Left ventricle myocardium inferior (tissue), 1 donor: ENCODE measurements around the gene ACP1. TPM values are rescaled to one million over a fixed set of nuclear protein-coding genes. Genes with fewer than 3 reads are reported as not detected.

Source experiments
- DNase-seq: peaks from one replicate; pipeline ENCODE4 v3.0.0-alpha.2; 2020
- H3K27ac ChIP-seq: fragments of 200-600 bp; replicated peaks from 2 replicates; pipeline ENCODE4 v1.8.0; 2021
- H3K27me3 ChIP-seq: fragments of 200-600 bp; 2 replicates; pipeline ENCODE4 v1.8.0; 2021; ENCODE audit warnings: low read depth
- H3K36me3 ChIP-seq: fragments of 200-600 bp; 2 replicates; pipeline ENCODE4 v1.8.0; 2021
- H3K4me1 ChIP-seq: fragments of 200-600 bp; 2 replicates; pipeline ENCODE4 v1.8.0; 2021
- H3K4me3 ChIP-seq: fragments of 200-600 bp; 2 replicates; pipeline ENCODE4 v1.8.0; 2021; ENCODE audit warnings: mild to moderate bottlenecking, moderate library complexity
- H3K9me3 ChIP-seq: fragments of 200-600 bp; replicated peaks from 2 replicates; pipeline ENCODE4 v1.8.0; 2021
- intact Hi-C: fragments of 100-400 bp; cut with micrococcal nuclease; formaldehyde crosslinking; loops from one replicate; pipeline ENCODE4 v1.11.0; 2022
- total RNA-seq: library from RNA; stranded (reverse); fragmentation: NEBNext Ultra II Directional; extraction: Animal tissue kit (Norgen Biotek cat#: 25700); gene quantifications from one replicate; pipeline ENCODE4 v1.2.1, GENCODE V29; 2021
- TF ChIP-seq, protein P1 (sequence below): fragments of 200-600 bp; IDR thresholded peaks from 2 replicates; pipeline ENCODE4 v1.8.0; 2021; ENCODE audit warnings: antibody characterized with exemption, mild to moderate bottlenecking, borderline replicate concordance
- donor health status: DM: no; HTN: yes; CAD: no; lungs with severe emphysema.

ACP1 gene
- total RNA-seq, 1 donor from 2014 or later = 68.0 TPM

DNA sequence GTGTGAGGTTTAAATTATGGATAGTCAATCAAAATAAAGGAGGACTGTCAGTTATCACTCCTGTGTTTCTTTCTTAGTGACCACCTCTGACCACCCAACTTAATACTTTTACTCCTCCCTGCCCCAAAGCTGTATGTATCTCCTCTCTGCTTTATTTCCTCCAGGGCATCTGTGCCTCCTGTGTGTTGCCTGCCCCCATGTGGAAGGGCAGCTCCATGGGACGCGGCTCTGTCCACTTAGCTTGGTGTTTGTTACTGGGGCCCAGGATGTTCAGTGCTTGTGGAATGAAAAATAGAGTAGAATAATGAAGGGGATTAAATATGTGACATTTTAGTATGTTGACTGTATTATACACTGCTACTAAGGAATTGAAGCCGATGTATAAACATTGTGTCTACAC lies 9.8 kb downstream of the ACP1 start:
- no peak for DNase-seq
- Histone ChIP-seq H3K27ac (no peak overlapping the region), H3K27me3 (no peaks in the 10 kb centered on the region), H3K9me3 (no peaks in the 10 kb centered on the region), H3K36me3 (peaks cover 61% of the 10 kb centered on the region), H3K4me3 (no peak overlapping the region), H3K4me1 (peaks cover 14% of the 10 kb centered on the region)
- TF ChIP-seq, protein P1, sequence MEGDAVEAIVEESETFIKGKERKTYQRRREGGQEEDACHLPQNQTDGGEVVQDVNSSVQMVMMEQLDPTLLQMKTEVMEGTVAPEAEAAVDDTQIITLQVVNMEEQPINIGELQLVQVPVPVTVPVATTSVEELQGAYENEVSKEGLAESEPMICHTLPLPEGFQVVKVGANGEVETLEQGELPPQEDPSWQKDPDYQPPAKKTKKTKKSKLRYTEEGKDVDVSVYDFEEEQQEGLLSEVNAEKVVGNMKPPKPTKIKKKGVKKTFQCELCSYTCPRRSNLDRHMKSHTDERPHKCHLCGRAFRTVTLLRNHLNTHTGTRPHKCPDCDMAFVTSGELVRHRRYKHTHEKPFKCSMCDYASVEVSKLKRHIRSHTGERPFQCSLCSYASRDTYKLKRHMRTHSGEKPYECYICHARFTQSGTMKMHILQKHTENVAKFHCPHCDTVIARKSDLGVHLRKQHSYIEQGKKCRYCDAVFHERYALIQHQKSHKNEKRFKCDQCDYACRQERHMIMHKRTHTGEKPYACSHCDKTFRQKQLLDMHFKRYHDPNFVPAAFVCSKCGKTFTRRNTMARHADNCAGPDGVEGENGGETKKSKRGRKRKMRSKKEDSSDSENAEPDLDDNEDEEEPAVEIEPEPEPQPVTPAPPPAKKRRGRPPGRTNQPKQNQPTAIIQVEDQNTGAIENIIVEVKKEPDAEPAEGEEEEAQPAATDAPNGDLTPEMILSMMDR = no peak
- intact Hi-C loops = no loop called here

DNA sequence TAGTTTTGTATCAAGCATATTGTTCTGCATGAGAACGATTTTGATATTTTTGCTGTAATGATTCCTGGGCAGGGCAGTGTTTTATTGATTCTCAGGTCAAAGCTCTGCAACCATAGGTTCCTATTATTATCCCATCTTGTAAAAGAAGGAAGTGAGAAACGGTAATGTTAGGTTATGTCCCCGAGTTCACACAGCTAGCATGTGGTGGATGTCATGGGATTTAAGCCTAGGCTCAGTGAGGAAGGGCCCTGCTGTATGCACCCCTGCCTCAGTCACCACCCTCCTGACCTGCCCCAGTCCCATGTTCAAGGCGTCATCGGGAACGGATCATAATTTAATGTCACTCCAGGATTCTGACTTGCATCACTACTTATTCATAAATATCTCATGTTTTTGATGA lies 10.7 kb downstream of the ACP1 start:
- Histone ChIP-seq H3K27ac (no peak overlapping the region), H3K36me3 (peaks cover 70% of the 10 kb centered on the region), H3K4me1 (peaks cover 14% of the 10 kb centered on the region), H3K4me3 (no peak overlapping the region), H3K27me3 (no peaks in the 10 kb centered on the region), H3K9me3 (no peaks in the 10 kb centered on the region)
- no peak for DNase-seq
- TF ChIP-seq, protein P1 = no peak
- intact Hi-C loops = no loop called here

- Histone ChIP-seq H3K4me3 (no peak overlapping the region), H3K4me1 (peaks cover 20% of the 10 kb centered on the region), H3K27me3 (no peaks in the 10 kb centered on the region), H3K36me3 (peaks cover 75% of the 10 kb centered on the region), H3K27ac (no peak overlapping the region), H3K9me3 (no peaks in the 10 kb centered on the region)
- intact Hi-C loops = no loop called here
- TF ChIP-seq, protein P1 = no peak
- DNase-seq = no peak
Measured at GRCh38 chr2:278312-278926, 13.7 kb downstream of the ACP1 start.

DNA sequence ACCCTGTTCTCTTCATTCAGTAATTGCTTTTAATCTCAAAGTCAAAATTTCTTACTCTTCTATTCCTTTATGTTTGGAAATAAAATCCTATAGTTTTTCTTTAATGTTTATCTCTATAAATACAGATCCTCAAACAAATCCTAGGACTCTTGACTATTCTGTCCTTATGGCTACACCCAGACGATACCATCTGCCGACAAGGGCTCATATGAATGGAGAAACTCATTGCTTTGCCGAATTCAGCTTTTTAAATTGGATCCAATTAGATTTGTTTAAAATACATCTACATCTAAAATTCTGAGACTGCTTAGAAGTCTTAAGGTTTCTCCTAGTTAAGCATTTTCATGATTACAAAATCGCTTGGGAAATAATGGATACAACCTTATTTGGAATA lies 14.2 kb downstream of the ACP1 start:
- H3K27ac ChIP-seq = no peak overlapping the region
- H3K36me3 ChIP-seq = peaks cover 75% of the 10 kb centered on the region
- H3K4me1 ChIP-seq = peaks cover 20% of the 10 kb centered on the region
- H3K9me3 ChIP-seq = no peaks in the 10 kb centered on the region
- H3K27me3 ChIP-seq = no peaks in the 10 kb centered on the region
- TF ChIP-seq, protein P1 = no peak
- DNase-seq = no peak
- intact Hi-C loops = no loop called here
- no peak overlapping the region for H3K4me3 ChIP-seq

GRCh38 chr2:279366-279765 lies 14.6 kb downstream of the ACP1 start:
- DNase-seq = no peak
- TF ChIP-seq, protein P1 = no peak
- H3K36me3 ChIP-seq = peaks cover 72% of the 10 kb centered on the region
- H3K27me3 ChIP-seq = no peaks in the 10 kb centered on the region
- H3K4me1 ChIP-seq = peaks cover 20% of the 10 kb centered on the region
- no peak overlapping the region for H3K27ac ChIP-seq
- intact Hi-C loops = no loop called here
- no peaks in the 10 kb centered on the region for H3K9me3 ChIP-seq
- H3K4me3 ChIP-seq = no peak overlapping the region
